Measurements from ENCODE around the gene COL23A1. TPM values are rescaled to one million over a fixed set of nuclear protein-coding genes. Genes with fewer than 3 reads are reported as not detected.

COL23A1 gene
- total and polyA plus RNA-seq, 4 donors, result 0.76 to 4.4 (median 1.3) TPM

- peaks cover 3 to 26% (median 18%) of the 10 kb centered on the region in 4 donors for H3K36me3 ChIP-seq (ENCODE audit: control insufficient read depth in 4 of 4, insufficient read depth in 4 of 4, low read length in 4 of 4)
- WGBS, 2 donors, result 76 to 78% methylated on average over 5 of the region's 5 CpGs
- no peak overlapping the region for H3K4me3 ChIP-seq
- no peak overlapping the region for H3K9ac ChIP-seq (ENCODE audit: insufficient read depth in 1 of 2, low read length in 2 of 2)
- no peaks in the 10 kb centered on the region for H3K27me3 ChIP-seq (ENCODE audit: control insufficient read depth in 3 of 3, insufficient read depth in 3 of 3, low read length in 2 of 3)
- no peak overlapping the region for H3K27ac ChIP-seq (ENCODE audit: low read depth in 1 of 2, low read length in 1 of 2)
- DNase-seq (no peak), ATAC-seq (ENCODE audit: insufficient read depth, low FRiP score) (no peak)
- TF ChIP-seq, protein P1, sequence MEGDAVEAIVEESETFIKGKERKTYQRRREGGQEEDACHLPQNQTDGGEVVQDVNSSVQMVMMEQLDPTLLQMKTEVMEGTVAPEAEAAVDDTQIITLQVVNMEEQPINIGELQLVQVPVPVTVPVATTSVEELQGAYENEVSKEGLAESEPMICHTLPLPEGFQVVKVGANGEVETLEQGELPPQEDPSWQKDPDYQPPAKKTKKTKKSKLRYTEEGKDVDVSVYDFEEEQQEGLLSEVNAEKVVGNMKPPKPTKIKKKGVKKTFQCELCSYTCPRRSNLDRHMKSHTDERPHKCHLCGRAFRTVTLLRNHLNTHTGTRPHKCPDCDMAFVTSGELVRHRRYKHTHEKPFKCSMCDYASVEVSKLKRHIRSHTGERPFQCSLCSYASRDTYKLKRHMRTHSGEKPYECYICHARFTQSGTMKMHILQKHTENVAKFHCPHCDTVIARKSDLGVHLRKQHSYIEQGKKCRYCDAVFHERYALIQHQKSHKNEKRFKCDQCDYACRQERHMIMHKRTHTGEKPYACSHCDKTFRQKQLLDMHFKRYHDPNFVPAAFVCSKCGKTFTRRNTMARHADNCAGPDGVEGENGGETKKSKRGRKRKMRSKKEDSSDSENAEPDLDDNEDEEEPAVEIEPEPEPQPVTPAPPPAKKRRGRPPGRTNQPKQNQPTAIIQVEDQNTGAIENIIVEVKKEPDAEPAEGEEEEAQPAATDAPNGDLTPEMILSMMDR (IDR thresholded peaks at IDR 0.05; ENCODE audit: control extremely low read depth, extremely low read depth), result no peak
- H3K9me3 ChIP-seq (ENCODE audit: control insufficient read depth in 4 of 4, insufficient read depth in 3 of 4, low read length in 3 of 4), result peaks cover 0 to 2% (median 0%) of the 10 kb centered on the region in 4 donors
- H3K4me1 ChIP-seq (ENCODE audit: control insufficient read depth in 5 of 5, insufficient read depth in 5 of 5, low read length in 5 of 5), result peaks cover 0 to 13% (median 5%) of the 10 kb centered on the region in 5 donors
Measured at GRCh38 chr5:178221853-178222252, 368.3 kb downstream of the COL23A1 start.

DNA sequence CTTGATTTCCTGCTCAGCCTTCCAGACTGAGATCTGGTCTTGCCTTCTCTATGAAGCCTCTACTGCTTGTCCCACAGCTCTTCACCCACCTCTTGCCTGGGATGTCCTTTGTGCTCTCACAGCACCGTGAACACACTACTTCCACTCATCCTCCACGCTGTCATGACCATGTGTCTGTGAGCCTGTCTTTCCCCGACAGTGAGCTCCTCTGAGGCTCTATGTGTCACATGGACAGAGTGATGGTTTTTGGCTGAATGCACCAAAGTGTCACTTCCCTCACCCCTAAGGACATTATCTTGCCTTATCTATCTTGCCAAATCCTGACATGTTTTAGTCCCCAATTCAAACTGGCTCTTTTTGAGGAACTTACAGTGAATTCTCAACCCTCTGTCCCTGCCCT, 368.9 kb downstream of the COL23A1 start:
- Histone ChIP-seq H3K4me1 (ENCODE audit: control insufficient read depth in 5 of 5, insufficient read depth in 5 of 5, low read length in 5 of 5) (peaks cover 0 to 13% (median 5%) of the 10 kb centered on the region in 5 donors), H3K27ac (ENCODE audit: low read depth in 1 of 2, low read length in 1 of 2) (no peak overlapping the region), H3K9me3 (ENCODE audit: control insufficient read depth in 4 of 4, insufficient read depth in 3 of 4, low read length in 3 of 4) (peaks cover 0 to 2% (median 0%) of the 10 kb centered on the region in 4 donors), H3K9ac (ENCODE audit: insufficient read depth in 1 of 2, low read length in 2 of 2) (no peak overlapping the region), H3K4me3 (no peak overlapping the region), H3K36me3 (ENCODE audit: control insufficient read depth in 4 of 4, insufficient read depth in 4 of 4, low read length in 4 of 4) (peaks cover 3 to 27% (median 22%) of the 10 kb centered on the region in 4 donors), H3K27me3 (ENCODE audit: control insufficient read depth in 3 of 3, insufficient read depth in 3 of 3, low read length in 2 of 3) (no peaks in the 10 kb centered on the region)
- TF ChIP-seq, protein P1 (IDR thresholded peaks at IDR 0.05; ENCODE audit: control extremely low read depth, extremely low read depth), result no peak
- 49 to 61% methylated on average over 3 of the region's 3 CpGs for WGBS, 2 donors
- ATAC-seq (ENCODE audit: insufficient read depth, low FRiP score), result no peak
- no peak for DNase-seq

DNA sequence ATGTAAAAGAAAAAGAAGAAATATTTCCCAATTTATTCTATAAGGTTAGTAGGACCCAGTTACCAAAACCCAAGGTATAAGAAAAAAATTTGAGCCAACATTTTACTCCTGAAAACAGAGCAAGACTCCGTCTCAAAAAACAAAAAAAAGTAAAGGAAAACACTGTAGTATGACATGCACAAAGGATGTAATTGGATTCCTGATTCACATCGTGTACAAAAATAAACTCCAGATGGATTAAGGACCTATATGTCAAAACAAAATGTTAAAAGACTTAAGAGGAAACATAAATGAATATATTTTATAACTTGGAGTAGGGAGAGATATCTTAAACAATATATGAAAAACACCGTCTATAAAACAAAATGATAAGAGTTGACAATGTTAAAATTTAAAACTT, 371.4 kb downstream of the COL23A1 start:
- Histone ChIP-seq H3K9me3 (ENCODE audit: control insufficient read depth in 4 of 4, insufficient read depth in 3 of 4, low read length in 3 of 4) (peaks cover 0 to 2% (median 0%) of the 10 kb centered on the region in 4 donors), H3K4me3 (no peak overlapping the region), H3K27ac (ENCODE audit: low read depth in 1 of 2, low read length in 1 of 2) (no peak overlapping the region), H3K27me3 (ENCODE audit: control insufficient read depth in 3 of 3, insufficient read depth in 3 of 3, low read length in 2 of 3) (no peaks in the 10 kb centered on the region), H3K4me1 (ENCODE audit: control insufficient read depth in 5 of 5, insufficient read depth in 5 of 5, low read length in 5 of 5) (peaks cover 0 to 7% (median 5%) of the 10 kb centered on the region in 5 donors), H3K9ac (ENCODE audit: insufficient read depth in 1 of 2, low read length in 2 of 2) (no peak overlapping the region), H3K36me3 (ENCODE audit: control insufficient read depth in 4 of 4, insufficient read depth in 4 of 4, low read length in 4 of 4) (peaks cover 18 to 41% (median 39%) of the 10 kb centered on the region in 4 donors)
- 89 to 90% methylated on average over 3 of the region's 3 CpGs for WGBS, 2 donors
- ATAC-seq (ENCODE audit: insufficient read depth, low FRiP score), result no peak
- TF ChIP-seq, protein P1 (IDR thresholded peaks at IDR 0.05; ENCODE audit: control extremely low read depth, extremely low read depth), result no peak
- DNase-seq, result no peak
